Right lobe of liver (tissue), 6 donors: ENCODE results near the gene DIP2C. TPM values are rescaled to one million over a fixed set of nuclear protein-coding genes. Genes with fewer than 3 reads are reported as not detected.
A peak's percentile ranks its signal among the peaks of the same experiment; 100 is the strongest.

Experiments used
- ATAC-seq, 4 donors: fragments of 200-7000 bp; cut with Tn5 transposase; one replicate each; pipeline ENCODE4 v1.9.1; 2020; ENCODE audit warnings: mild to moderate bottlenecking in 4 of 4, moderate library complexity in 4 of 4
- DNase-seq, 3 donors: peaks; one replicate each; pipeline ENCODE4 v3.0.0-alpha.2; 2020
- H3K27ac ChIP-seq, 3 donors: fragments of 200-600 bp; one replicate each; pipeline ENCODE4 v1.8.0; 2022
- H3K27me3 ChIP-seq, 2 donors: fragments of 200-600 bp; one replicate each; pipeline ENCODE4 v1.8.0; 2022
- H3K36me3 ChIP-seq, 4 donors: fragments of 200-600 bp; sonication (generic) in 1 of 4; one replicate each; pipeline versions ENCODE4 v1.5.1 to v1.8.0; 2017 to 2022; ENCODE audit warnings: control low read depth in 1 of 4
- H3K4me1 ChIP-seq, 4 donors: fragments of 200-600 bp; sonication (generic) in 1 of 4; one replicate each; pipeline versions ENCODE4 v1.5.1 to v1.8.0; 2017 to 2022; ENCODE audit warnings: control low read depth in 1 of 4
- H3K4me3 ChIP-seq, 3 donors: fragments of 200-600 bp; one replicate each; pipeline ENCODE4 v1.8.0; 2022
- H3K9me3 ChIP-seq, 4 donors: fragments of 200-600 bp; sonication (generic) in 1 of 4; one replicate each; pipeline versions ENCODE4 v1.5.1 to v1.8.0; 2017 to 2022; ENCODE audit warnings: control low read depth in 1 of 4
- POLR2A ChIP-seq: fragments of 450-650 bp; IDR thresholded peaks from one replicate; pipeline ENCODE4 v1.6.1; 2017; ENCODE audit warnings: antibody characterized with exemption, mild to moderate bottlenecking
- WGBS: methylation state at CpG from one replicate; pipeline ENCODE4 v1.1.6; 2018; ENCODE audit warnings: low coverage, low lambda C conversion rate; ENCODE audit not compliant: insufficient coverage; ENCODE audit errors: missing lambda C conversion rate; 5-methylcytosine and 5-hydroxymethylcytosine counted together
- intact Hi-C, 2 donors: fragments of 100-400 bp; cut with DNase I; formaldehyde crosslinking; loops; one replicate each; pipeline versions ENCODE4 v1.11.2 to v1.14.1; 2022
- total RNA-seq, 6 experiments: library from RNA; depleted of rRNA in 2 of 6; stranded (reverse); fragments of >200 nt in 2 of 6; fragmentation: NEBNext Ultra II Directional in 3 of 6; extraction: Animal tissue kit (Norgen Biotek cat#: 25700) in 3 of 6; gene quantifications; one replicate each; pipeline versions ENCODE4 v1.1.0 to v1.2.4, GENCODE V29; 2016 to 2023
- TF ChIP-seq, protein P1 (sequence below), 4 donors: fragments of 200-600 bp in 3 of 4; fragments of 450-650 bp in 1 of 4; IDR thresholded peaks; one replicate each; pipeline versions ENCODE4 v1.5.1 to v1.8.0; 2016 to 2022; ENCODE audit warnings: antibody characterized with exemption in 4 of 4, mild to moderate bottlenecking in 2 of 4
- donor health status: DM: no; HTN: yes; CAD: no.
- donor health status: DM: no; HTN: no; CAD: no.
- donor health status: DM: no; HTN: no; CAD: no.
- donor health status: DM: no; HTN: yes; CAD: no.
- donor health status: DM: no; HTN: yes; CAD: no.

Gene DIP2C
- total RNA-seq, 6 experiments from 2014 or later, result 8.0 to 13.5 (median 11.7) TPM

DNA sequence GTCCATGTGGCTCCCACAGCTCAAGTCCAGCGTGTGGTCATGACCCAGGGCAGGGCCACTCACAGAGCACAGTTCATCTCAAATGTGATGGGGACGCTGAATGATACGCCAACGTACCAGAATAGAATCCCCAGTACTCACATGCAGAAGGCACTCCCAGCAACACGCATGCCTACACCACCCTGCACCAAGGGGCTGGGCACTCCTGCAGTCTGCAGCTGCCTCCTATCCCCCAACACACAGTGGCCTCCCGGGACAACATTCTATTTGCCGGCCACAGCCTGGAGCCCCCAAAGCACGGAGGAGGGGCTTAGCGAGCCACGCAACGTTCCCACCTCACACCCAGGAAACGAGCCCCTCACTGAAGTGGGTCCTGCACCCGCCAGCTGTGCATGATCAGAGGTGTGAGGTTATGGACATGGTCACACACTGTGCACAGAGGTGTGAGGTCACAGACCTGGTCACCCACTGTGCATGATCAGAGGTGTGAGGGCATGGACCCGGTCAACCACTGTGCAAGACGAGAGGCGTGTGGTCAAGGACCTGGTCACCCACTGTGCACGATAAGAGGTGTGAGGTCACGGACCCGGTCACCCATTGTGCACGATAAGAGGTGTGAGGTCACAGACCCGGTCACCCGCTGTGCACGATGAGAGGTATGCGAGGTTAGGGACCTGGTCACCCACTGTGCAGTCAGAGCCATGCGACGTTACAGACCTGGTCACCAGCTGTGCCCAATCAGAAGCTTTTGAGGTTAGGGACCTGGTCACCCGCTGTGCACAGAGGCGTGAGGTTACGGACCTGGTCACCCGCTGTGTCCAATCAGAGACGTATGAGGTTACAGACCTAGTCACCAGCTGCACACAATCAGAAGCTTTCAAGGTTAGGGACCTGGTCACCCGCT lies 182.8 kb downstream of the DIP2C start:
- Histone ChIP-seq H3K27ac (no peak overlapping the region), H3K4me1 (no peaks in the 10 kb centered on the region), H3K27me3 (no peaks in the 10 kb centered on the region), H3K36me3 (no peaks in the 10 kb centered on the region), H3K4me3 (no peak overlapping the region), H3K9me3 (no peaks in the 10 kb centered on the region)
- TF ChIP-seq POLR2A, result no peak
- TF ChIP-seq, protein P1, sequence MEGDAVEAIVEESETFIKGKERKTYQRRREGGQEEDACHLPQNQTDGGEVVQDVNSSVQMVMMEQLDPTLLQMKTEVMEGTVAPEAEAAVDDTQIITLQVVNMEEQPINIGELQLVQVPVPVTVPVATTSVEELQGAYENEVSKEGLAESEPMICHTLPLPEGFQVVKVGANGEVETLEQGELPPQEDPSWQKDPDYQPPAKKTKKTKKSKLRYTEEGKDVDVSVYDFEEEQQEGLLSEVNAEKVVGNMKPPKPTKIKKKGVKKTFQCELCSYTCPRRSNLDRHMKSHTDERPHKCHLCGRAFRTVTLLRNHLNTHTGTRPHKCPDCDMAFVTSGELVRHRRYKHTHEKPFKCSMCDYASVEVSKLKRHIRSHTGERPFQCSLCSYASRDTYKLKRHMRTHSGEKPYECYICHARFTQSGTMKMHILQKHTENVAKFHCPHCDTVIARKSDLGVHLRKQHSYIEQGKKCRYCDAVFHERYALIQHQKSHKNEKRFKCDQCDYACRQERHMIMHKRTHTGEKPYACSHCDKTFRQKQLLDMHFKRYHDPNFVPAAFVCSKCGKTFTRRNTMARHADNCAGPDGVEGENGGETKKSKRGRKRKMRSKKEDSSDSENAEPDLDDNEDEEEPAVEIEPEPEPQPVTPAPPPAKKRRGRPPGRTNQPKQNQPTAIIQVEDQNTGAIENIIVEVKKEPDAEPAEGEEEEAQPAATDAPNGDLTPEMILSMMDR (IDR thresholded peaks at IDR 0.05), result no peak
- intact Hi-C loops, result loop anchor here in 1 of 2 donors (10.0 kb wide), 1 partner anchor 278 kb away; no protein-coding TSS in a partner anchor
- 72% methylated on average over 5 of the region's 32 CpGs for WGBS
- DNase-seq (no peak), ATAC-seq (no peak)

DNA sequence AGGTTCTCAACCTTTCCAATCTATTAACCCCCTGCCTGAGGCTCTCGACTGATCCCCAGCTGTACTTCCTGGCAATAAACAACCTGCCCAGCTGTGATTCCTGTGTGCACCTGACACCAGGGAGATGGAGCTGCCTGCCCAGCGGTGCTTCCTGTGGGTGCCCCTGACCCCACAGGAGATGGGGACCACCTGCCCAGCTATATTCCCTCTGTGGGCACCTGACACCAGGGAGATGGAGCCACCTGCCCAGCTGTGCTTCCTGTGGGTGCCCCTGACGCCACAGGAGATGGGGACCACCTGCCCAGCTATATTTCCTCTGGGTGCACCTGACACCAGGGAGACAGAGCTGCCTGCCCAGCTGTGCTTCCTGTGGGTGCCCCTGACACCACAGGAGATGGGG lies 184.0 kb downstream of the DIP2C start:
- no peaks in the 10 kb centered on the region for H3K9me3 ChIP-seq
- ATAC-seq (no peak), DNase-seq (no peak)
- no peak overlapping the region for H3K4me3 ChIP-seq
- H3K27me3 ChIP-seq, result no peaks in the 10 kb centered on the region
- intact Hi-C loops, result loop anchor here in 1 of 2 donors (10.0 kb wide), 1 partner anchor 279 kb away; no protein-coding TSS in a partner anchor
- no peak for TF ChIP-seq POLR2A
- TF ChIP-seq, protein P1 (IDR thresholded peaks at IDR 0.05), result no peak
- no CpG with 5 or more reads among the region's 3 CpGs for WGBS
- no peaks in the 10 kb centered on the region for H3K4me1 ChIP-seq
- H3K36me3 ChIP-seq, result no peaks in the 10 kb centered on the region
- no peak overlapping the region for H3K27ac ChIP-seq

DNA sequence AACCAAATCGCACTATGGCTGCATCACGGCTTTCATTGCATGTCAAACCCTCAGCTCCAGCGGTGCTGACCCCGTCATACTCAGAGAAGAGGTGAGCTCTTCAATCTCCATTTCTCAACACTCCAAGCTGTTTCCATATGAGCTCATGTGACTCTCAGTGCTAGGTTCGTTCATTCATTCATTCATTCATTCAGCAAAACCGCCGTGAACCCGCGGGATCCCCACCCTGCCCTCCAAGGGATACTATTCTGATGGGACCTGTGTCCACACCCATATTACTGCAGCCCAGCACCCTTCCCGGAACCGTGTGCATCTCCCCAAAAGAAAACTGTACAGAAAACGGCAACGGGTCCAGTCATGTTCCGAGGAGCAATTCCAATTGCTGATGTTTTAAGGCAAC lies 184.7 kb downstream of the DIP2C start:
- H3K27ac ChIP-seq, result no peak overlapping the region
- H3K9me3 ChIP-seq, result no peaks in the 10 kb centered on the region
- intact Hi-C loops, result loop anchor here in 1 of 2 donors (10.0 kb wide), 1 partner anchor 280 kb away; no protein-coding TSS in a partner anchor
- ATAC-seq, result no peak
- peak in 1 of 3 donors; percentile 33 for DNase-seq
- H3K4me1 ChIP-seq, result no peaks in the 10 kb centered on the region
- no peaks in the 10 kb centered on the region for H3K36me3 ChIP-seq
- no peak for TF ChIP-seq POLR2A
- TF ChIP-seq, protein P1 (IDR thresholded peaks at IDR 0.05), result no peak
- no peak overlapping the region for H3K4me3 ChIP-seq
- no peaks in the 10 kb centered on the region for H3K27me3 ChIP-seq
- WGBS, result 96% methylated on average over 10 of the region's 14 CpGs

DNA sequence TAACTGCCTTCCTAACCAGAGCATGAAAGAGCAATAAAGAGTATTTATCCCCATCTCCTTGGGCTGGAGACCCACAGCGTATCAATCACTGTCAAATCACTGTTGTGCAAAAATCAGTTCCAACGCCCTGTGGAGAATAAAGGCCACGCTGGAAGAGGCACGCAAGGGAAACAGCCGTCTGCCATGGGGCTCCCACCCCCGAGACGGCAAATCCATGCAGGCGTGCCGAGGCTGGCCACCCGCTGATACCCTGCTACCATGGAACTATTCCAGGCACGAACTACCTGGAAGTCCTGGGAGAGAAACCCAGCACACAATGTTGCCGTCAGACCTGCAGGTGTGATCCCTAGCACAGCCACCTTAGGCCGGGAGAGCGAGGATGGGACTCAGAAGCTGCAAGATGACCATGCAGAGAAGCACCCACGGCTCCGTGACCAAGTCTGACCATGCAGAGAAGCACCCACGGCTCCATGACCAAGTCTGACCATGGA lies 185.3 kb downstream of the DIP2C start:
- peak in 1 of 3 donors; percentile 47 for DNase-seq
- WGBS, result 98% methylated on average over 4 of the region's 17 CpGs

More for the DNA sequence above, 185.3 kb downstream of the DIP2C start:
- H3K27ac ChIP-seq, result no peak overlapping the region
- H3K4me3 ChIP-seq, result no peak overlapping the region
- no peaks in the 10 kb centered on the region for H3K36me3 ChIP-seq
- no peaks in the 10 kb centered on the region for H3K27me3 ChIP-seq
- no peaks in the 10 kb centered on the region for H3K9me3 ChIP-seq
- intact Hi-C loops, result loop anchor here in 1 of 2 donors (10.0 kb wide), 1 partner anchor 281 kb away; no protein-coding TSS in a partner anchor
- no peak for ATAC-seq
- H3K4me1 ChIP-seq, result no peaks in the 10 kb centered on the region
- TF ChIP-seq POLR2A, result no peak
- TF ChIP-seq, protein P1 (IDR thresholded peaks at IDR 0.05), result no peak
